Measurements from ENCODE around the gene LITAF.

- no peak for TF ChIP-seq CTCF (IDR thresholded peaks at IDR 0.05; ENCODE audit: insufficient read depth, low read length)
- TF ChIP-seq SPI1 (IDR thresholded peaks at IDR 0.05; ENCODE audit: borderline replicate concordance, low read depth), result no peak
- no peak for TF ChIP-seq GABPA (IDR thresholded peaks at IDR 0.05; ENCODE audit: low read depth)
- TF ChIP-seq REST (IDR thresholded peaks at IDR 0.05; ENCODE audit: insufficient replicate concordance, low read depth), result no peak
- no peak for TF ChIP-seq POLR2AphosphoS5 (IDR thresholded peaks at IDR 0.05; ENCODE audit: low read depth)
Measured at GRCh38 chr16:11566398-11566797, 20.3 kb downstream of the LITAF start.
